Measurements from ENCODE around the gene CHST2. TPM values are rescaled to one million over a fixed set of nuclear protein-coding genes. Genes with fewer than 3 reads are reported as not detected.

CHST2 gene
- polyA plus RNA-seq, 1 donor (not counting 4 experiments of a cell fraction or from before 2014, with no cell fraction given): 1.6 TPM

DNA sequence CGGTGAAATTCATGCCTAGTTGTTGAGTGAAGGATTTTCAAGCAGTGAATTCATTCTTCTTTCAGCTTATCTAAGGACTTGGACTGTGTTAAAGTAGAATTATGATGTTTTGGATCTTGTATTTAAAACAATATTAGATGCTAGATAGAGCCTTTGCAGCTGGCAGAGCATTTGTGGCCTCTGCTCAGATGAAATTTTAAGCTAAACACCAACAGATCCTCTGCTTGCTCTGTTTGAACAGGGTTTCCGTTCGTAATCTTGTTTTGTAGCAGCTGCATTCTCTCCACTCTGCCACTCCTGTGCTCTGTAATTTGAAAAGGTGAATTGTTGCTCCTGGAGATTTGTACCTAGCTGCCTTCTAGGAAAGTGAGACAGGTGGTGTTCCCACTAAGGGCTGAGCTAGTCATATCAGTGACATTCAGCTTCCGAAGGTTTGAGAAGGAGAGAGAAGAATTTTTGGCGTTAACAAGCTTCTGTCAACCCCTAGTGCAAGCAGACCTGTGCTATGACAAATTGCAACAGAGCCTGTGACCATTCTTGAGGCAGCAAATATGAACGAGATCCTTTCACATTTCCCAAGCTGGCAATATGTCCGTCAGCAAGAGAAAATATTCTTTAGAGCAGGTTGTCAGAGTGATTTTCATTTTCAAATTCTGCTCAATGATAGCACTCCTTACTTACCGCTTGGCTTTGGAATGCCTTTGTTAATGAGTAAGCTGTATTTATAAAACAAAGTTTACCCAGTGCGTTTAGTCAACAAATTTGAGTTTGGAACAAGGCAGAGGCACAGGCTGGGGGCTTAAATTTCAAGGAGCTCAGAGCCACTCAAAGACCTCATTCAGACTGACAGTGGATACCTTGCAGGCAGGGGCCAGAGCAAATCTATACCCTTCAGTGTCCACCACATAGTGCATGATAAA is 5.3 kb downstream of the CHST2 start:
- DNase-seq (ENCODE audit: low read depth, low spot score) (no peak), FAIRE-seq (no peak)
- H3K27ac ChIP-seq (ENCODE audit: control insufficient read depth, insufficient read depth, low read length): no peak overlapping the region
- no peaks in the 10 kb centered on the region for H3K4me1 ChIP-seq (ENCODE audit: control insufficient read depth, extremely low read depth, insufficient read depth, low read length)
- H3K27me3 ChIP-seq (ENCODE audit: control insufficient read depth, extremely low read depth, insufficient read depth, low read length): peaks cover 8% of the 10 kb centered on the region
- H3K9me3 ChIP-seq (ENCODE audit: control insufficient read depth, low read depth, low read length): no peaks in the 10 kb centered on the region
- dilution Hi-C loops (cut with MboI; ENCODE audit: extremely low pct_ligation_motif_present, low sequenced_read_pairs): no loop called here
- H3K79me2 ChIP-seq (ENCODE audit: control insufficient read depth, insufficient read depth, low read length): no peaks in the 10 kb centered on the region
- no peak overlapping the region for H3K4me2 ChIP-seq (ENCODE audit: control insufficient read depth, extremely low read depth, insufficient read depth, low read depth, low read length)
- H3K4me3 ChIP-seq (ENCODE audit: control insufficient read depth in 2 of 3, extremely low read depth in 1 of 3, insufficient read depth in 2 of 3, low read depth in 1 of 3, low read length in 3 of 3): no peak overlapping the region
- TF ChIP-seq EZH2 (IDR thresholded peaks at IDR 0.05; ENCODE audit: low read length): no peak
- TF ChIP-seq, protein P1, sequence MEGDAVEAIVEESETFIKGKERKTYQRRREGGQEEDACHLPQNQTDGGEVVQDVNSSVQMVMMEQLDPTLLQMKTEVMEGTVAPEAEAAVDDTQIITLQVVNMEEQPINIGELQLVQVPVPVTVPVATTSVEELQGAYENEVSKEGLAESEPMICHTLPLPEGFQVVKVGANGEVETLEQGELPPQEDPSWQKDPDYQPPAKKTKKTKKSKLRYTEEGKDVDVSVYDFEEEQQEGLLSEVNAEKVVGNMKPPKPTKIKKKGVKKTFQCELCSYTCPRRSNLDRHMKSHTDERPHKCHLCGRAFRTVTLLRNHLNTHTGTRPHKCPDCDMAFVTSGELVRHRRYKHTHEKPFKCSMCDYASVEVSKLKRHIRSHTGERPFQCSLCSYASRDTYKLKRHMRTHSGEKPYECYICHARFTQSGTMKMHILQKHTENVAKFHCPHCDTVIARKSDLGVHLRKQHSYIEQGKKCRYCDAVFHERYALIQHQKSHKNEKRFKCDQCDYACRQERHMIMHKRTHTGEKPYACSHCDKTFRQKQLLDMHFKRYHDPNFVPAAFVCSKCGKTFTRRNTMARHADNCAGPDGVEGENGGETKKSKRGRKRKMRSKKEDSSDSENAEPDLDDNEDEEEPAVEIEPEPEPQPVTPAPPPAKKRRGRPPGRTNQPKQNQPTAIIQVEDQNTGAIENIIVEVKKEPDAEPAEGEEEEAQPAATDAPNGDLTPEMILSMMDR (optimal IDR thresholded peaks at IDR 0.05 in 1 of 3, IDR thresholded peaks at IDR 0.05 in 1 of 3, conservative IDR thresholded peaks at IDR 0.05 in 1 of 3; ENCODE audit: extremely low read depth in 1 of 3, insufficient read depth in 2 of 3, low read length in 3 of 3): no peak
- no peak overlapping the region for H2AFZ ChIP-seq (ENCODE audit: control insufficient read depth, low read length)
- H4K20me1 ChIP-seq (ENCODE audit: control insufficient read depth, extremely low read depth, insufficient read depth, low read length): no peaks in the 10 kb centered on the region
- H3K36me3 ChIP-seq (ENCODE audit: control insufficient read depth in 2 of 2, extremely low read depth in 1 of 2, insufficient read depth in 2 of 2, low read length in 2 of 2): no peaks in the 10 kb centered on the region
- no peaks in the 10 kb centered on the region for H3K9me1 ChIP-seq (ENCODE audit: control insufficient read depth, extremely low read depth, insufficient read depth, low read length)
- no peak overlapping the region for H3K9ac ChIP-seq (ENCODE audit: control insufficient read depth, extremely low read depth, insufficient read depth, low read length)

DNA sequence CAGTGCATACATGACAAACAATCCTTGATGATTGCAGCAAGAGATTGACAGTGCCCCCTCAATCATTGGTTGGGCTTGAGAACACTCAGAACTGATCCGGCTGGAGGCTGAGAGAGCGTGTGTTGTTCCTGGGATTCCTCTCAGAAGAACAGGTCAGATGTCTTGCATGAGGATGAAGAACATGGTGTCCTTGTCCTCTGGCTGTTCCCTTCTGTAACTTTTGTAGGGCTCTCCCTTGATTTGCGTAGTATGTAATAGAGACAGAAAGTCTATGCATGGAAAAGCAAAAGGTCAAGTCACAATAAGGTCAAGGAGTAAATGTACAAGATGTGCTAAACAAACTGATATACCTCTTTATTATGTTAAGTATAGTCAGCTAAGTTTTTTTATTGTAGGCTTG is 8.2 kb downstream of the CHST2 start:
- no peak overlapping the region for H3K9ac ChIP-seq (ENCODE audit: control insufficient read depth, extremely low read depth, insufficient read depth, low read length)
- H3K9me3 ChIP-seq (ENCODE audit: control insufficient read depth, low read depth, low read length): no peaks in the 10 kb centered on the region
- H3K27ac ChIP-seq (ENCODE audit: control insufficient read depth, insufficient read depth, low read length): no peak overlapping the region
- dilution Hi-C loops (cut with MboI; ENCODE audit: extremely low pct_ligation_motif_present, low sequenced_read_pairs): no loop called here
- no peak overlapping the region for H2AFZ ChIP-seq (ENCODE audit: control insufficient read depth, low read length)
- H3K4me1 ChIP-seq (ENCODE audit: control insufficient read depth, extremely low read depth, insufficient read depth, low read length): no peaks in the 10 kb centered on the region
- no peak for FAIRE-seq
- no peak overlapping the region for H3K4me3 ChIP-seq (ENCODE audit: control insufficient read depth in 2 of 3, extremely low read depth in 1 of 3, insufficient read depth in 2 of 3, low read depth in 1 of 3, low read length in 3 of 3)
- no peak overlapping the region for H3K4me2 ChIP-seq (ENCODE audit: control insufficient read depth, extremely low read depth, insufficient read depth, low read depth, low read length)
- DNase-seq (ENCODE audit: low read depth, low spot score): no peak
- H3K27me3 ChIP-seq (ENCODE audit: control insufficient read depth, extremely low read depth, insufficient read depth, low read length): no peaks in the 10 kb centered on the region
- TF ChIP-seq EZH2 (IDR thresholded peaks at IDR 0.05; ENCODE audit: low read length): no peak
- TF ChIP-seq, protein P1 (optimal IDR thresholded peaks at IDR 0.05 in 1 of 3, IDR thresholded peaks at IDR 0.05 in 1 of 3, conservative IDR thresholded peaks at IDR 0.05 in 1 of 3; ENCODE audit: extremely low read depth in 1 of 3, insufficient read depth in 2 of 3, low read length in 3 of 3): no peak
- H4K20me1 ChIP-seq (ENCODE audit: control insufficient read depth, extremely low read depth, insufficient read depth, low read length): no peaks in the 10 kb centered on the region
- H3K79me2 ChIP-seq (ENCODE audit: control insufficient read depth, insufficient read depth, low read length): no peaks in the 10 kb centered on the region
- H3K36me3 ChIP-seq (ENCODE audit: control insufficient read depth in 2 of 2, extremely low read depth in 1 of 2, insufficient read depth in 2 of 2, low read length in 2 of 2): no peaks in the 10 kb centered on the region
- no peaks in the 10 kb centered on the region for H3K9me1 ChIP-seq (ENCODE audit: control insufficient read depth, extremely low read depth, insufficient read depth, low read length)
